GM04503 (cell line): Measurements from ENCODE around the gene MAP2K1.

Experiments used
- DNase-seq: peaks from one replicate; pipeline ENCODE4 v3.0.0-alpha.2; 2012; ENCODE audit warnings: low read depth

MAP2K1 gene

DNA sequence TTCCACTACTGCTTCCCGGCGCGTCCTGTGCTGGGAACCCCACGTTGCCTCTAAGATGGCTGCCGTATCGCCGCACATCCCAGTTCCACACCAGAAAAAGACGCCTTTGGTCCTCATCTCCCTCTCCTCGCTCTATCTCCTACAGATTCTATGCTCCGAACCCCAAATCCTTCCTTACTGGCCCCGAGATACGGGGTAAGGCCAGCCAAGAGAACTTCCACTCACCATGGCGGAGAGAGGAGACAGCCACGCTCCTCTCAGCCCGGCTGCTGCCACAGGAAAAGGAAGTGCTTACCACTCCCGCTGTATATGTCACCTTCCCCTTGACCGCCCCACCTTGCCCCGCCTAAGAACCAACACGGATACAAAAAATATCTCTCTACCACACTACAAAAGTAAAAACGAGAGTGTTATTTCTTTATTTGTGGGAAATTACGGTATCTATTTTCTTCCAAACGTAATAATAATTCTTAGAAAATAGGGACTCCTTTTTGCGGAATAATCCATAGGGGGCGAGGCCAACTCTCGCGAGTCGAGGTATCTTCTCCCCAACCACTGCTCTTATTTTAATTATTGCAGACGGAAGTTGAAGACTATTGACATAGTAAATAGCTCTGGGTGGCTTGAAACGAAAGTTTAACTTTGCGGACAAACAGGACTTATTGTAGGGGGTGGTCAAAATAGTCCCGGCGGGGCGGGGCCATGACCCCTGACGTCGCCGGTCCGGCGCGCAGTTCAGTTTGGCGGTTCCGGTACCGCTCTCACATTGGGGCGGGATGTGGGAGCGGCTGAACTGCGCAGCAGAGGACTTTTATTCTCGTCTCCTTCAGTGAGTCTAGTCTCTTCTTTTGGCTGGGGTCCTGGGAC lies 118.1 kb downstream of the MAP2K1 start, which contains the start of the genes RPL4 and ZWILCH:
TSS of gene RPL4 (minus strand) at position 293 of the 867 bp plus-strand sequence. CDS start at position 228, 65 bp downstream.
TSS of gene ZWILCH (plus strand) at position 764 of the 867 bp plus-strand sequence. CDS start at position 777, 13 bp downstream.
- DNase-seq: peak; percentile 78

DNA sequence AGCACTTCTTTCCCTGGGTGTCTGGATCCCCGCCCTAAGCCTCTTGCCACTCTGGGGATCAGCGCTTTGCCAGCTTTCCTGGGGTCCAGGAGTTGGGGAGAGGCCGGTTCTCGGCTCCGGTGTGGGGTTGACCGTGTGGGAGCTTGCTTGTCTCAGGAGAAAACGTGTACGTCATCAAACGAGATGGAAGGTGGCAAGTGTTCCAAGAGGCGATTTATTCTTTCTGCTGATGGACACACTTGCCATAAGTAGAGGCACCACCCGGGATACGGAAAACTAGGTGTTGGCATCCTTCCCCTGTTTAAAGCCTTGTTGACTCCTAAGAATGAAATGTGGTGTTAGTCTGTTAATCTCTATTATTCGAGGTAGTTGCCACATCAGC lies 118.7 kb downstream of the MAP2K1 start:
- no peak for DNase-seq

DNA sequence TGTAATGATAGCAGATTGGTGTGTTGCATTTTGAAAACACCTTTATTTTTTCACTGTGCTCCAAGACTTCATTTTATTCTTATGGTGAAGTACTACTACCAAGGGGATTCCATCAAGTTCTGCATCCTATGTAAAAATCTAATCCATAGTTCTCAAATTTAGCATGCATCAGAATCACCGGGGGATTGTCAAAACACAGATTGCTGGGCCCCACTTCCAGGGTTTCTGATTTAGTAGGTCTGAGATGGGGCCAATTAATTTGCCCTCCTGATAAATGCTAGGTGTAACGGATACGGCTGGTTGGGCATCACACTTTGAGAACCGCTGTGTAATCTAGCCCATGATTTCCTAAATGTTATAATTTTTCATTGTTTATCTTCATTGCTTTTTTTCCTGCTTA lies 119.1 kb downstream of the MAP2K1 start:
- DNase-seq: no peak

DNA sequence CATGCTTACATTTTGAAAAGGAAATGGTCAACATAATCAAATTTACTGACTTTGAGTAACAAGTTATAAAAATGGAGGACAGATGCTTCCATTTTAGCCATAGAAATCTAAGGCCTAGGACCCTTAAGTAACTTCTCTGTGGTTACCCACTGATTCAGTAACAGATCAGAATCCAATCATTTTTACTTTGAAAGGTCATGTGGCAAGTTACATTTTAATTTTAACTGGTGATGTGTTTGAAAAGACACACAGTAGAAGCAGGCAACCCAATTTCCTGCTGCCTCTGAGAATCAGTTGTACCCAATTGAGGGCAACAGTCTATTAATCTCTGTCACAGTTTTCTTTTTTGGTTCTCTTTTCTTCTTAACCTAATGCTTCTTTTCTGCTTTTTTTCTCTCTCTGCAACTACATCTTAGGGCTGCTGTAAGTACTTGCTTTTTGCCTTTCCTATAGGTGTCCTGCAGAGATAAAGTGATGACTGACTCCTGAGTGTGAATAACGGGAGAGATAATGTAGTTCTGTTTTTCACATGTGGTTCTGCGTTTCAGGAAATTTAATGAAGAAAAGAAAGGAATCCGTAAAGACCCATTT lies 121.7 kb downstream of the MAP2K1 start:
- no peak for DNase-seq

DNA sequence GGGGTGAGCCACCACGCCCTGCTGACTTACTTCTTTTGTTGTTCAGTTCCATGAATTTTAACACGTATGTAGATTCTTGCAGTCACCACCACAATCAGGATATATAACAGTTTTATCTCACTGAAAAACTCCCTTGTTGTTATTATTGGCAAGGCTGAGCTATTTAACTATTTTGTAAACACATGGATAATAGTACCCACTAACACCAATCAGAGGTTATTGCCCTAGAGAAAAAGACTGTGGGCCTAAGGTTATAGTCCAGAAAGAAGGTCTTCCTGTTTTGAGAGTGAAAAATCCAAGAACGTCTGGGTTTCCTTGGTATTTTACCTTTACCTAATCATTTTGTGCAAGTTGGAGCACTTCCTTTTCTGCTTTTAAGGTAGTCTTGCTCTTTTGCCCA lies 127.9 kb downstream of the MAP2K1 start:
- no peak for DNase-seq

DNA sequence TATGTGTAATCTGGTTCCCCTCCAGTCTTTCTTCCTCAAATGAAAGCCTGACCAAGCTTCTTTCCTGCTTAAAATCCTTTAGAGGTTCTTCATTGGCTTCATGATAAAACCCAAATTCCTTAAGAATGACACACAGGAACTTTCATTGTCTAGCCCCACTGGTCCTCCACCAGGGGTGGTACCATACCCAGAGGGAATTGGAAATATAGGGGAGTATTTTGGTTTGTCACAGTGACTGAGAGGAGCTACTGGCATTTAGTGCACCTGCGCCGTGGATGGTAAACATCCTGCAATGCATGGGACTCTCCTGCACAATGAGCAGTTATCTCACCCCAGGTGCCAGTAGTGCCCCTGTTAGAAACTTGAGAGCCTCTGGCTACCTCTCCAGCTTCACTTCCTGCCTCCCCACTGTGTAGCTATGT lies 129.2 kb downstream of the MAP2K1 start:
- DNase-seq: no peak

DNA sequence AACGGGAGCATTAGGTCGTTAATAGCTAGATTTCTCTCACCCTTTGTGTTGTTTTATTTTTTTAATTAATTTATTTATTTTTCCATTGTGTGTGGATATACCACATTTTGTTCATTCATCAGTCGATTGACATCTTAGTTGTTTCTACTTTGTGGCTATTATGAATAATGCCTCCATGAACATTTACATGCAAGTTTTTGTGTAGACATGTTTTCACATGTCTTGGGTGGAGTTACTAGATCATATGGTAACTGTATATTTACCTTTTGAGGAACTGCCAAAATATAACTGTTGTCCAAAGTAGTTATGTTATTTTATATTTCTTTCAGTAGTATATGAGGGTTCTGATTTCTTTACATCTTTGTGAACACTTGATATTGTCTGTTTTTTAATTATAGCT lies 137.2 kb downstream of the MAP2K1 start:
- no peak for DNase-seq

DNA sequence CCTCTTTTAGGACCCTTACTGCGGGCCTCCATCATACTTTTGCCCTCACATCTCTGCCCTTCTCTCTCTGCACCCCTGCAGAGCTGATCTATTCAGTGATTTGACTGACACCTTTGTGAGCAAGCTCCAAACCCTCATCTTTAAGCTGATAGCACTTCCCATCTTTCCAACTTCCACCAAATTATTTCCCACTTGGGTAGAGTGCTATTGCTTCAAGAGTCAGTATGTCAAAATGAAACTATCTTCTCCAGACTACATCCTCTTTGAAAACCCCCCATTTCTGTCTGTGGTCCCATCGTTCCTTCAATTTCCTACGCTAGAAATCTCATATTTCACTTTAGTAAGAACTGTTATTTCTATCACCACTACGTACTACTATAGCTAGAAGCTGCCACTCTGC lies 138.1 kb downstream of the MAP2K1 start:
- DNase-seq: no peak

DNA sequence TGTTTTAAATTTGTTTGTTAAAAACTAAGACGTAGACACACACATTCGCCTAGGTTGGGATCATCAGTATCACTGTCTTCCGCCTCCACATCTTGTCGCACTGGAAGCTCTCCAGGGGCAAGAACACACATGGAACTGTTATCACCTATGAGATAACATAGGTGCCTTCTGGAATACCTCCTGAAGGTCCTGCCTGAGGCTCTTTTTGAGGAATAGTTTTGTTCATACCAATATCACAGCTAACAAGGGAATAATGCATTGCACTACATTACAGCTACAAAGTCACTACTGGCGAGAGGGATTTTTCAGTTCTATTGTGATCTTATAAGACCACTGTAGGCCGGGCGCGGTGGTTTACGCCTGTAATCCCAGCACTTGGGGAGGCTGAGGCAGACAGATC lies 148.3 kb downstream of the MAP2K1 start:
- DNase-seq: no peak
